NB4 (cell line): ENCODE data around the gene FPR2.

Experiments
- CTCF ChIP-seq: IDR thresholded peaks from one replicate; pipeline ENCODE4 v1.5.1; 2012; ENCODE audit warnings: low read depth, low read length
- MAX ChIP-seq: IDR thresholded peaks from 2 replicates; pipeline ENCODE4 v1.6.1; 2011; ENCODE audit warnings: low read depth, low read length
- MYC ChIP-seq: IDR thresholded peaks from 2 replicates; pipeline ENCODE4 v1.6.1; 2011; ENCODE audit warnings: low read depth, low read length
- POLR2A ChIP-seq: IDR thresholded peaks from 2 replicates; pipeline ENCODE4 v1.6.1; 2011; ENCODE audit warnings: mild to moderate bottlenecking; ENCODE audit not compliant: insufficient read length; ENCODE audit errors: extremely low read depth

DNA sequence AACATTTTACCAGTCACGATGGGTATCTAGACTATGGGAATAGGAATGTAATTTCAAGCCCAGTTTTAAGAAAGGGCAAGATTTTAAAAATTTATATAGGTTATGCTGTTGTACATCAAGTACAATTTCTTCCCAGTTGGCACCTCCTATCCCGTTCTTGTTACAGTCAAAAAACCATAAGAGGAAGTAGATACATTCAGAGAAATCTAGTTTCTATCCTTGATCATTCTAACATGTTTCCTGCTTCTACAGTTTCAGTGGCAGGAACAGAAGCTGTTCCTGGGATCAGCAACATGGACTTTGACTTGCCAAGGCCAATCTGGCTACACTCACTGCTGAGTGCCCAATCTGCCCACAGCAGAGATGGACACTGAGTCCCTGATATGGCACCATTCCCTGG is 19.3 kb downstream of the FPR2 start:
- no peak for TF ChIP-seq CTCF
- no peak for TF ChIP-seq MAX
- no peak for TF ChIP-seq MYC
- TF ChIP-seq POLR2A = no peak
